Ascending aorta (tissue), 2 donors: ENCODE results near the gene TNFRSF17. TPM values are rescaled to one million over a fixed set of nuclear protein-coding genes. Genes with fewer than 3 reads are reported as not detected.
"Not testable (repeated sequence)": the region's sequence is repeated elsewhere in the genome, so short reads cannot be mapped to it uniquely, and the experiment has no call there.

Source experiments
- DNase-seq, 2 donors: peaks; one replicate each; pipeline ENCODE4 v3.0.0-alpha.2; 2019; ENCODE audit warnings: low spot score in 2 of 2
- H3K27ac ChIP-seq, 2 donors: fragments of 200-600 bp; sonication (generic); one replicate each; pipeline ENCODE4 v1.5.1; 2016 to 2017; ENCODE audit warnings: mild to moderate bottlenecking in 1 of 2
- H3K27me3 ChIP-seq: fragments of 200-600 bp; sonication (generic); one replicate; pipeline ENCODE4 v1.5.1; 2017
- H3K36me3 ChIP-seq, 2 donors: fragments of 200-600 bp; sonication (generic); one replicate each; pipeline ENCODE4 v1.5.1; 2016
- H3K4me1 ChIP-seq, 2 donors: fragments of 200-600 bp; sonication (generic); one replicate each; pipeline ENCODE4 v1.5.1; 2016 to 2017; ENCODE audit warnings: mild to moderate bottlenecking in 1 of 2
- H3K4me3 ChIP-seq, 2 donors: fragments of 200-600 bp; sonication (generic); one replicate each; pipeline ENCODE4 v1.5.1; 2016 to 2017; ENCODE audit warnings: mild to moderate bottlenecking in 1 of 2
- H3K9me3 ChIP-seq, 2 donors: fragments of 200-600 bp; sonication (generic); one replicate each; pipeline ENCODE4 v1.5.1; 2016
- intact Hi-C: fragments of 100-400 bp; cut with DNase I; formaldehyde crosslinking; loops from one replicate; pipeline ENCODE4 v1.15.1; 2023
- total RNA-seq: library from RNA; depleted of rRNA; stranded (reverse); fragments of >200 nt; gene quantifications from one replicate; pipeline ENCODE4 v1.1.0, GENCODE V29; 2016
- TF ChIP-seq, protein P1 (sequence below), 3 experiments: fragments of 200-600 bp in 2 of 3; fragments of 450-650 bp in 1 of 3; sonication (generic) in 2 of 3; IDR thresholded peaks; one replicate each; pipeline ENCODE4 v1.5.1; 2016 to 2019; ENCODE audit warnings: antibody characterized with exemption in 3 of 3, mild to moderate bottlenecking in 1 of 3, moderate library complexity in 1 of 3

TNFRSF17 gene
- total RNA-seq, 1 donor from 2014 or later = not detected

DNA sequence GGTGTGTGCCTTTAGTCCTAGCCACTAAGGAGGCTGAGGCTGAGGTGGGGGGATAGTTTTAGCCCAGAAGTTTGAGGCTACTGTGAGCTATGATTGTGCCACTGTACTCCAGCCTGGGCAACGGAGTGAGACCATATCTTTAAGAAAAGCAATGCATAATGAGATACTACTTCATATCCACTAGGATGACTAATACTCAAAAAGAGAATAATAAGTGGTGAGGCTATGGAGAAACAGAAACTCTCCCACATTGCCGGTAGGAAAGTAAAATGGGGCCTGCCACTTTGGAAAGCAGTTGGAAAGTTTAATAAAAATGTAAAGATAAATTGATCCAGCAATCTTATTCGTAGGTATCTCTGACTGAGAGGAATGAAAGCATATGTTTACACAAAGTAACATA lies 18.6 kb upstream of the TNFRSF17 start:
- DNase-seq = no peak
- intact Hi-C loops = no loop called here
- Histone ChIP-seq H3K4me1 (no peaks in the 10 kb centered on the region), H3K27ac (no peak overlapping the region), H3K36me3 (no peaks in the 10 kb centered on the region), H3K4me3 (no peak overlapping the region), H3K9me3 (no peaks in the 10 kb centered on the region), H3K27me3 (no peaks in the 10 kb centered on the region)
- TF ChIP-seq, protein P1, sequence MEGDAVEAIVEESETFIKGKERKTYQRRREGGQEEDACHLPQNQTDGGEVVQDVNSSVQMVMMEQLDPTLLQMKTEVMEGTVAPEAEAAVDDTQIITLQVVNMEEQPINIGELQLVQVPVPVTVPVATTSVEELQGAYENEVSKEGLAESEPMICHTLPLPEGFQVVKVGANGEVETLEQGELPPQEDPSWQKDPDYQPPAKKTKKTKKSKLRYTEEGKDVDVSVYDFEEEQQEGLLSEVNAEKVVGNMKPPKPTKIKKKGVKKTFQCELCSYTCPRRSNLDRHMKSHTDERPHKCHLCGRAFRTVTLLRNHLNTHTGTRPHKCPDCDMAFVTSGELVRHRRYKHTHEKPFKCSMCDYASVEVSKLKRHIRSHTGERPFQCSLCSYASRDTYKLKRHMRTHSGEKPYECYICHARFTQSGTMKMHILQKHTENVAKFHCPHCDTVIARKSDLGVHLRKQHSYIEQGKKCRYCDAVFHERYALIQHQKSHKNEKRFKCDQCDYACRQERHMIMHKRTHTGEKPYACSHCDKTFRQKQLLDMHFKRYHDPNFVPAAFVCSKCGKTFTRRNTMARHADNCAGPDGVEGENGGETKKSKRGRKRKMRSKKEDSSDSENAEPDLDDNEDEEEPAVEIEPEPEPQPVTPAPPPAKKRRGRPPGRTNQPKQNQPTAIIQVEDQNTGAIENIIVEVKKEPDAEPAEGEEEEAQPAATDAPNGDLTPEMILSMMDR (IDR thresholded peaks at IDR 0.05) = no peak

DNA sequence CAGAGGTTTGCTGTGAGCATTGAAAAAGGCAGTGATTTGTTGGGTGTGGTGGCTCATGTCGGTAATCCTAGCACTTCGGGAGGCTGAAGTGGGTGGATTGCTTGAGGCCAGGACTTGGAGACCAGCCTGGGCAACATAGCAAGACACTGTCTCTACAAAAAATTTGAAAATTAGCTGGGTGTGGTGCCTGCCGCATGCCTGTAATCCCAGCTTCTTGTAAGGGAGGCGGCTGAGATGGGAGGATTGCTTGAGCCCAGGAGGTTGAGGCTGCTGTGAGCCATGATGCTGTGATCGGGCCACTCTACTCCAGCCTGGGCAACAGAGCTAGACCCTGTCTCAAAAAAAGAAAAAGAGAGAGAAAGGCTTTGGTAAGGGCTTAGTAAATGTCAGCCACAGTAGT lies 16.2 kb upstream of the TNFRSF17 start:
- no peak for DNase-seq
- H3K27me3 ChIP-seq = no peaks in the 10 kb centered on the region
- no peak overlapping the region for H3K4me3 ChIP-seq
- H3K36me3 ChIP-seq = no peaks in the 10 kb centered on the region
- intact Hi-C loops = loop anchor here (2.0 kb wide), 1 partner anchor 120 kb away; no protein-coding TSS in a partner anchor
- no peaks in the 10 kb centered on the region for H3K4me1 ChIP-seq
- TF ChIP-seq, protein P1 (IDR thresholded peaks at IDR 0.05) = no peak
- no peak overlapping the region for H3K27ac ChIP-seq
- H3K9me3 ChIP-seq = no peaks in the 10 kb centered on the region

DNA sequence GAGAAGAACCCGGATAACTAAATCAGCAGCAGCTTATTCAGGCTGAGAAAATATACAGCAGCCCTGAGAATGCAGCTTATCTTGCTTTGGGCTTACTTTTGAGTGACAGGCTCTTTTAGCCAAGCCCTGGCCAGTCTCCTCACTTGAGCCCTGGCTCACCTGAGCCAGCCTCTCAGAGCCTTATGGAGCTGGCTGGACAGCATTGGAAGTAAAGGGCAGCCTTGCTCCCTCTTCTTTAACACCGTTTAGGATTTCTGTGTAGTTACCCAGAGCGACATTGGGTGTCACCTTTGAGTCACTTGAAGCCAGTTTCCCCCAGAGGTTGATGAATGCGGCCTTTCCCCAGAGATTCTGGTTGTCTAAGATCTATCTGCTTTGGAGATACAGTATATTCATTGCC lies 15.5 kb upstream of the TNFRSF17 start:
- Histone ChIP-seq H3K27me3 (no peaks in the 10 kb centered on the region), H3K4me3 (no peak overlapping the region), H3K27ac (no peak overlapping the region), H3K9me3 (no peaks in the 10 kb centered on the region), H3K36me3 (no peaks in the 10 kb centered on the region), H3K4me1 (no peaks in the 10 kb centered on the region)
- TF ChIP-seq, protein P1 (IDR thresholded peaks at IDR 0.05) = peak; percentile 15 to 46 (median 38)
- intact Hi-C loops = loop anchor here (2.0 kb wide), 1 partner anchor 119 kb away; no protein-coding TSS in a partner anchor
- no peak for DNase-seq

DNA sequence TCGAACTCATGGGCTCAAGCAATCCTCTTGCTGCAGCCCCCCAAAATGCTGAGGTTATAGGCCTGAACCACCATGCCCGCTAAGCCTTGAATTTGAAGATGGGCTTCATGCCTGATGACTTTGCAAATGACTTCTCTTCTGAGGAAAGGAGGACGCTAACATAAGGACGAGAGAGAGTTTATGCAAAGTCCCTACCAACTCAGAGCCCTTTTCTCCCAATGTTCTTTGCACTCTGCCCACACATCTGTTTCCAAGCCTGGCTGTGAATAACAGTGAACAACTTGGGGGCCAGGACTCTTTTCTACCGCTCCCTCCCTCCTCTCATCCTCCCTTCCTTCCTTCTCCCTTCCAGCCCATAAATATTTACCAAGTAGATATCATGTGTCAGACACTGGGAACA lies 14.6 kb upstream of the TNFRSF17 start:
- Histone ChIP-seq H3K27me3 (no peaks in the 10 kb centered on the region), H3K27ac (no peak overlapping the region), H3K4me3 (no peak overlapping the region), H3K9me3 (no peaks in the 10 kb centered on the region), H3K36me3 (no peaks in the 10 kb centered on the region), H3K4me1 (no peaks in the 10 kb centered on the region)
- TF ChIP-seq, protein P1 (IDR thresholded peaks at IDR 0.05) = no peak
- intact Hi-C loops = no loop called here
- DNase-seq = no peak

DNA sequence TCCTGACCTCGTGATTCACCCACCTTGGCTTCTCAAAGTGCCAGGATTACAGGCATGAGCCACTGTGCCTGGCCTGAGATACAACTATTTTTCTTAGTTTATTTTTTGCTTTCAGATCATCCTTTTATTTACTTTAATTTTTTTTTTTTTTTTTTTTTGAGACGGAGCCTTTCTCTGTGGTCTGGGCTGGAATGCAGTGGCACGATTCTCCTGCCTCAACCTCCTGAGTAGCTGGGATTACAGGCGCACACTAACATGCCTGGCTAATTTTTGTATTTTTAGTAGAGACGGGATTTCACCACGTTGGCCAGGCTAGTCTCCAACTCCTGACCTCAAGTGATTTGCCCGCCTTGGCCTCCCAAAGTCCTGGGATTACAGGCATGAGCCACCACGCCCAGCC lies 11.4 kb upstream of the TNFRSF17 start:
- H3K27ac ChIP-seq, H3K9me3 ChIP-seq, H3K36me3 ChIP-seq, H3K4me1 ChIP-seq, H3K4me3 ChIP-seq, intact Hi-C loops, H3K27me3 ChIP-seq, DNase-seq: not testable (repeated sequence)

DNA sequence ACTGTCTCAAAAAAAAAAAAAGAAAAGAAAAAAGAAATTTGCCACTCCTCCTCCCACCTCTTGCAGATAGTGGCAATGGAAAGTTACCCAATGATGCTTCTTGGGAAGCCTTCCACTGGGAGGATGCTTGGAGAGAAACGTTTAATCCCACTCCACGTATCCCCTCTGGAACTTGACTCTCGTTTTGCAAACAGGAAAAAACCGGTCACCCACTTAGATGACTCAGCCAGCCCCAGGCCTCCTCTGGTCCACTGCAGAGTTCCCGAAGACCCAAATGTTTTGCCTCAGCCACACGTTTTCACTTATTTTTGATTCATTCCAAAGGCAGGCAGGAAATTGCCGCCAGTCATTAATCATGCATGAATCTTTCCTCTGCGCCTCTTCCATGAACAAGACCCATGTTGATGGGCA lies 9.3 kb upstream of the TNFRSF17 start:
- intact Hi-C loops = no loop called here
- Histone ChIP-seq H3K9me3 (no peaks in the 10 kb centered on the region), H3K4me3 (no peak overlapping the region), H3K36me3 (no peaks in the 10 kb centered on the region), H3K4me1 (no peaks in the 10 kb centered on the region), H3K27ac (no peak overlapping the region), H3K27me3 (no peaks in the 10 kb centered on the region)
- TF ChIP-seq, protein P1 (IDR thresholded peaks at IDR 0.05) = no peak
- no peak for DNase-seq
